GM12872 (cell line): ENCODE results near the gene SCAI.

Experiments
- TF ChIP-seq, protein P1 (sequence below): IDR thresholded peaks from 3 replicates; pipeline ENCODE4 v1.5.1; 2011; ENCODE audit warnings: low read depth, mild to moderate bottlenecking, low read length, moderate library complexity; ENCODE audit not compliant: insufficient read depth

The SCAI gene

GRCh38 chr9:125088752-125089151, 54.6 kb downstream of the SCAI start:
- TF ChIP-seq, protein P1, sequence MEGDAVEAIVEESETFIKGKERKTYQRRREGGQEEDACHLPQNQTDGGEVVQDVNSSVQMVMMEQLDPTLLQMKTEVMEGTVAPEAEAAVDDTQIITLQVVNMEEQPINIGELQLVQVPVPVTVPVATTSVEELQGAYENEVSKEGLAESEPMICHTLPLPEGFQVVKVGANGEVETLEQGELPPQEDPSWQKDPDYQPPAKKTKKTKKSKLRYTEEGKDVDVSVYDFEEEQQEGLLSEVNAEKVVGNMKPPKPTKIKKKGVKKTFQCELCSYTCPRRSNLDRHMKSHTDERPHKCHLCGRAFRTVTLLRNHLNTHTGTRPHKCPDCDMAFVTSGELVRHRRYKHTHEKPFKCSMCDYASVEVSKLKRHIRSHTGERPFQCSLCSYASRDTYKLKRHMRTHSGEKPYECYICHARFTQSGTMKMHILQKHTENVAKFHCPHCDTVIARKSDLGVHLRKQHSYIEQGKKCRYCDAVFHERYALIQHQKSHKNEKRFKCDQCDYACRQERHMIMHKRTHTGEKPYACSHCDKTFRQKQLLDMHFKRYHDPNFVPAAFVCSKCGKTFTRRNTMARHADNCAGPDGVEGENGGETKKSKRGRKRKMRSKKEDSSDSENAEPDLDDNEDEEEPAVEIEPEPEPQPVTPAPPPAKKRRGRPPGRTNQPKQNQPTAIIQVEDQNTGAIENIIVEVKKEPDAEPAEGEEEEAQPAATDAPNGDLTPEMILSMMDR: no peak

GRCh38 chr9:125085703-125086477, 57.4 kb downstream of the SCAI start:
- TF ChIP-seq, protein P1: no peak

DNA sequence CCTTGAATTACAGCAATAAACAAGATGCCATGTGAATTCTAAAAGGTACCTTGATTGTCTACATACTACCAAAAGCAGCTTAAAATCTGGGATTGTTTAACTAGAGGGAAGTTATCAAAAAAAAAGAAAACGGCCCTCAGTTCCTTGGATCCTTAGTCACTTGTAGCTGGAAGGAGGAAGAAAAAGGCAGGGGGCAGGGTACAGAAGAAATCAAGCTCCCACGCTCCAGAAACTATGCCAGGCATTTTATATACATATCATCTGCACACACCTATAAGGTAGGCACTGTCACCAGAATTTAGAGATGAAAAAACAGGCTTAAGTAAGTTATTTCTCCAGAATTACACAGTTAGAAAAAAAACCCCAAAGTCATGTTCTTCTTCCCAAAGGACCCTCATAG, 63.4 kb downstream of the SCAI start:
- TF ChIP-seq, protein P1: no peak

DNA sequence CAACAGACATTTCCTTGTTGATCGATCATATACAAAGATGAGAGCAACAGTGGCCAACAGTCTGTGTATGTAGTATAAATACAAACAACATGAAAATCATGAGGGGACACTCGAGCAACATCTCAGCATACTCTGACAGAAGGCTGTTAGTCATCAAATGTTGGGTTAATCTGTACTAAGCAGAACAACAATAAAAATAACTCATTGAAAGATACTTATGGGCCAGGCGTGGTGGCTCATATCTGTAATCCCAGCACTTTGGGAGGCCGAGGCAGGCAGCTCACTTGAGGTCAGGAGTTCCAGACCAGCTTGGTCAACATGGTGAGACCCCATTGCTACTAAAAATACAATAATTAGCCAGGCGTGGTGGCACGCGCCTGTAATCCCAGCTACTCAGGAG, 67.3 kb downstream of the SCAI start:
- TF ChIP-seq, protein P1: no peak

DNA sequence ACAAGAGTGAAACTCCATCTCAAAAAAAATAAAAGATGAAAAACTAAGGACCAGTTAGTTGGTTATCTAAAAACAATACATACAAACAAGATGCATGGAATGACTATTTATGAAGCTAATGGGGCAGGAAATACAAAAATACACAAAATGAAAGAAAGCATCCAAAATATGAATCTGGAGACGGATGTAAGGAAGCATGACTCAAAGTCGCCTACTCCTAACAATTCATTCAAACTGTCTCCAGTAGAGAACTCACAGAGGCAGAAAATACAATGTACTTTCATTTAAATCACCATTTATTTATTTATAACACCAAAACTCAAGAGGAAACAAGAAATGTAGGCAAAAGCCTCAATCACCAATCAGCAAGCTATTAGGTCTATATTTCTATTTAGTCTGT, 68.4 kb downstream of the SCAI start:
- TF ChIP-seq, protein P1: no peak

- TF ChIP-seq, protein P1: no peak
Observed at GRCh38 chr9:125066839-125067619, 76.3 kb downstream of the SCAI start.

- TF ChIP-seq, protein P1: no peak
Observed at GRCh38 chr9:125061391-125061790, 81.9 kb downstream of the SCAI start.
